Esophagus squamous epithelium (tissue), 4 donors: ENCODE data around the gene NCOA5.

Experiments
- CTCF ChIP-seq, 6 experiments: fragments of 450-650 bp in 4 of 6; fragments of 200-600 bp in 2 of 6; sonication (generic) in 2 of 6; IDR thresholded peaks; one replicate each; pipeline ENCODE4 v1.5.1; 2016 to 2019; ENCODE audit warnings: antibody characterized with exemption in 6 of 6, mild to moderate bottlenecking in 4 of 6, moderate library complexity in 4 of 6
- POLR2A ChIP-seq, 4 donors: fragments of 450-650 bp; IDR thresholded peaks; one replicate each; pipeline ENCODE4 v1.6.1; 2017; ENCODE audit warnings: antibody characterized with exemption in 4 of 4, mild to moderate bottlenecking in 4 of 4, moderate library complexity in 3 of 4

- no peak for TF ChIP-seq CTCF (IDR thresholded peaks at IDR 0.05)
- TF ChIP-seq POLR2A (IDR thresholded peaks at IDR 0.05): no peak
These were observed 16.7 kb downstream of the NCOA5 start for GRCh38 chr20:46073024-46073423.
